Measurements from ENCODE around the gene PDE9A.

Gene PDE9A

DNA sequence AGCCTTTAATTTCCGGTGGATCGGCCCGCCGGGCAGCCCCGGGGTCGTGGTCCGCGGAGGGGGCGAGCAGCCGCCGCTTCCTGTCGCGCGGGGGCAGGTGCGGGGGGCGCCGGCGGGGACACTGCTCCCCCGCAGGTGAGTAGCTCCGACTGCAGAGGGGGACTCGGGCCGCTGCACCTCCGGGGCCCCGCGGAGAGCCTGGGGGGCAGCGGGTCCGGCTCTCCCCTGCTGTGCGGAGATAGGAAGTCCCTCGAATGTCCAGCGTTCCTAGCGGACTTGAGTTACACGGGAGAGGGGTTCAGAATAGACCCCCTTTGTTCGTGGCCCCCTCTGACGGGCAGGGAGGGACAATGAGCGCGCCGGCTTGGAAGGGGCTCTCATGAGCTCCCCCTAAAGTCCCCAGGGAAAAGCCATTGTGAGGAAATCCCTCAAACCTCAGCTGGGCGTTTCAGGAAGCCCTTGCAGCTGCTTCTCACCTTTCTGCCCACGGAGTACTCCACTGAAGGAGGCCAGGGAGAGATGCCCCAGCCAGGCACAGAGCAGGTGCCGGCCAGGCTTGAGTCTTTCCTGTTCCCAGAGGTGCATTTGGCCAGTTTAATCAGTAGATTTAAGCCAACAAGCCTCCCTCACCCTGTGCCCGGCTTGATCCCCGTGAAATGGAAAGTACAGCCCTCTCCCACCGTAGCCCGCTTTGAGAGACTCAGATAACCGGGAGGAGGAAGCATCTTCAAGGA is 925 bp downstream of the PDE9A start:
- ChIA-PET CTCF (no interaction called here), POLR2A (no interaction called here)
- peak; percentile 55 for DNase-seq (ENCODE audit: extremely low spot score)
- TF ChIP-seq, protein P1, sequence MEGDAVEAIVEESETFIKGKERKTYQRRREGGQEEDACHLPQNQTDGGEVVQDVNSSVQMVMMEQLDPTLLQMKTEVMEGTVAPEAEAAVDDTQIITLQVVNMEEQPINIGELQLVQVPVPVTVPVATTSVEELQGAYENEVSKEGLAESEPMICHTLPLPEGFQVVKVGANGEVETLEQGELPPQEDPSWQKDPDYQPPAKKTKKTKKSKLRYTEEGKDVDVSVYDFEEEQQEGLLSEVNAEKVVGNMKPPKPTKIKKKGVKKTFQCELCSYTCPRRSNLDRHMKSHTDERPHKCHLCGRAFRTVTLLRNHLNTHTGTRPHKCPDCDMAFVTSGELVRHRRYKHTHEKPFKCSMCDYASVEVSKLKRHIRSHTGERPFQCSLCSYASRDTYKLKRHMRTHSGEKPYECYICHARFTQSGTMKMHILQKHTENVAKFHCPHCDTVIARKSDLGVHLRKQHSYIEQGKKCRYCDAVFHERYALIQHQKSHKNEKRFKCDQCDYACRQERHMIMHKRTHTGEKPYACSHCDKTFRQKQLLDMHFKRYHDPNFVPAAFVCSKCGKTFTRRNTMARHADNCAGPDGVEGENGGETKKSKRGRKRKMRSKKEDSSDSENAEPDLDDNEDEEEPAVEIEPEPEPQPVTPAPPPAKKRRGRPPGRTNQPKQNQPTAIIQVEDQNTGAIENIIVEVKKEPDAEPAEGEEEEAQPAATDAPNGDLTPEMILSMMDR (IDR thresholded peaks at IDR 0.05; ENCODE audit: control extremely low read depth, extremely low read depth, low read depth, missing control alignments): no peak

DNA sequence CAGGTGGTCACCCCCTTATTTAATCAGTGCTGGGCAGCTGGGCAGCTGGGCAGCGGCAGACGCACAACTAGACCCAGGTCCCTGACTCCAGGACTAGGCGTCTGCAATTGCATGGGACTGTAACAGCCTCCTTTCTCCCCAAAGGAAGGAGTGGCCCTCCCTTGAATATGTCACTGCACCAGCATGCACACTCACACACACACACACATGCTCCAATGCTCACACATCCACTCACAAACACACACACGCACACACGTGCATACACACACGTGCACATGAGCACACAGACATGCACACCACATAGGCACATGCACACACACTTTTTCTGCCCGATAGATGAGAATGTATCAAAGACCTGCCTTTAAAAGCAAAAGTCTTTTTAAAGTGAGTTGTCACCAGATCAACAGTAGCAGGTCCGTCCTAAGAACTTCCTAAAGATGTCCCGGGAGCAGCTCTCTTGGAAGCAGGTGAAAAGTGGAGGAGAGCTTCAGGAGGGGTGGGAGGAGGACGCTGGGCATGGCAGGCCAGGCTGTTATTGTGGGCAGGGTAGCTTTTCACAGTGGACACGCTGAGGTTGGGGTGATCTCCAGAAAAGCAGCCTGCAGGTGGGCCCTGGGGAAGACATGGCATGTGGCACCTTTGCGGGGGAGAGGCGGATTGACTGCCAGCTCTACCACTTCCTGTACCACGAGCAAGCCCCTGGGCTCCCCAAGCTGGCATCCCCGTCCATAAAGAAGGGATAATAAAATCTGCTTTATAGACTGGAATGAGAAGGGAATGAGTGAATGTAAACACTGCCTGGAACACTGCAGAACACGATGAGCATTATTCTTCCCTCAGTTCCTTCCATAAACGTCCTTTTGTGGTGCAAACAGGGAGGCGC is 1.7 kb downstream of the PDE9A start:
- POLR2A ChIA-PET: no interaction called here
- CTCF ChIA-PET: no interaction called here
- TF ChIP-seq, protein P1 (IDR thresholded peaks at IDR 0.05; ENCODE audit: control extremely low read depth, extremely low read depth, low read depth, missing control alignments): no peak
- DNase-seq (ENCODE audit: extremely low spot score): no peak

DNA sequence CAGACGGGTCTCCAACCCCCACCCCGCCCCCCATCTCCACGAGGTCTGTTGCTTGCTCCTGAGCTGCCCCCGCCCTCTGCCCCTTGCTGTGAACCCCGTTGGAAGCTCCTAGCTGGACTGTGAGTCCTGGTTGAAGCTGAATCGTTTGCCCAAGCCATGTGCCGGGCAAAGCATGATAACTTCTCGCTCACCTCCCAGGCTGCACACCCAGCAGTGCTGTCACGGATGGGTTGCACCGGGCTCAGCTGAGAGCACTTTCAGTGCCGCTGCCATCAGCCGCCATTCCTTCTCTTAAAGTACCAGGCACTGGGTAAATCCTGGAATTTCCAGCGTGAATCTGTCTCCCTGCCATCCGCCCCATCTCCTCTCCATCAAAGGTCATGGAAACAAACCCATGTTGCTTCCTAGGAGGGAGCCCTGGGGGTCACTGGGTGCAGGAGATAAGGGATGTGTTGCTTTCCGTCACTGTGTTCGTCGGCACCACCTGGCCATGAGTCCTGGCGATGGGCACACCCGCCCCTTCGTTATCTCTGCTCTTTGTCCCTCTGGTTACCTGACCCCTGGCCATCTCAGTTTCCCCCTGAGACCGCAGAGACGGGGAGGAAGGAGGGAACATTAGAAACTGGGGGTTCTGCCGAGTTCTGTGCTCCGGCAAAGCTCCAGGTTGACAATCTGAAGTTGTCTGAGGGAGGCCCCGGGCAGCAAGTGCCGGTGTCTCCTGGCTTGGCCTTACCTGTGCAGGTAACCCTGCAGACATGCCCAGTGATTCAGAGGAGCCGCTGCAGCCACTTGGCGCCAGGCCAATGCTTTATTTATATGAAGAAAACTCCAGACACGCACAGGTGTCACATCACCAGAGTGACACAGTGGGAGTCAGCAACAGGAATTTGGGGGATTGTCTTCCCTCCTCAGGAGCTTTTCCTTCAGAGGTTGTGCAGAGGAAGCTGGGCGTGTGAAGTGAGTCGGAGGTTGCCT is 2.7 kb downstream of the PDE9A start:
- ChIA-PET POLR2A (no interaction called here), CTCF (no interaction called here)
- no peak for DNase-seq (ENCODE audit: extremely low spot score)
- TF ChIP-seq, protein P1 (IDR thresholded peaks at IDR 0.05; ENCODE audit: control extremely low read depth, extremely low read depth, low read depth, missing control alignments): no peak

DNA sequence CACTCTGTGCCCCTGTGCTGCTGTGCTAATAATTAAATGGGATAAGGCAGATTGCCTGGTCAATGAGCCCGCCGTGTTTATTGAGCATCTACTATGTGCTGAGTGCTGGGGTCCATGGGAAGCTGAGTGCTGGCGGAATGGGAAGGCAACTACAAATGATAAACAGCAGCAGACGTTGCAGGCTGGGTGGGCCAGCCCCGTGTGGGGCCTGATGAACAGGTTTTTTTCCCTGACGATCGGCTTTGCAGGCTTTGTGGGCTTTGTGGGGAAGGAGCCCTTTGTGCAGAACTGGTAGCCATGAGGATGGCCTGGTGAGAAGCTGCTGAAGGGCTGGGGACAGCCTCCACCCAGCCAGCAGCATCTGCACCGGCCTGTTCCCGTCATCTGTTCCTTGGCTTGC is 3.5 kb downstream of the PDE9A start:
- ChIA-PET POLR2A (no interaction called here), CTCF (no interaction called here)
- TF ChIP-seq, protein P1 (IDR thresholded peaks at IDR 0.05; ENCODE audit: control extremely low read depth, extremely low read depth, low read depth, missing control alignments): no peak
- no peak for DNase-seq (ENCODE audit: extremely low spot score)

DNA sequence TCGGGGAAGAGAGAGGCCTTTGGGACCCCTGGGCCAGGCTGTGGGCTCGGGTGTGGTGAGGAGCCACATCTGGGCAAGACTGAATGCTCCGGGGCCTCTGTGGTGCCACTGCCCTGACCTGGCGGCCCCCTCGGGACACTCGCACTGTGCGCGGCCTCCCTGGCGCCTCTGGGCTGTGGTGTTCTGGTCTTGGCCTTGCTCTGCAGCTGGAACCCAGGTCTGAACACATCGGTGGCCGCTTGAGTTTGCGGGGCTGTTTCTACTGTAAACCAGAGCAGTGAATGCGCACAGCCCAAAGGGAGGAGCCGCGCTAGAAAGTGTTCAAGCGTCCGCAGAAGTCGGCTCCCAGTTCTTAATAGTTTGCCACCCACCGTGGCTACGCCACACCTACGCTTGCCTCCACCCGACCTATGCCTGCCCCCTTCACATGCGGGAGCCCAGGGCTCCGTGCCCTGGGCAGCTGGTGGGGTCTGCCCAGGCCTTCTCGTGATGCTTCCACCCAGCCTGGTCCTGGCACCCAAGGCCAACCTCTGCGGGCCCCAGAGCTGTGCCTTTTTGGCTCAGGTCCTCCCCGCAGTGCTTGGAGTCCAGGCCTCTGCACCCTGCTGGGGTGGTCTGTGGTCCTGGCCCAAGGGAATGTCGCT is 4.4 kb downstream of the PDE9A start:
- DNase-seq (ENCODE audit: extremely low spot score): no peak
- ChIA-PET CTCF (no interaction called here), POLR2A (no interaction called here)
- TF ChIP-seq, protein P1 (IDR thresholded peaks at IDR 0.05; ENCODE audit: control extremely low read depth, extremely low read depth, low read depth, missing control alignments): no peak
